Measurements from ENCODE around the gene SLC6A9.

The SLC6A9 gene

GRCh38 chr1:43960798-43961197, 70.5 kb downstream of the SLC6A9 start:
- no peak overlapping the region for H3K4me3 ChIP-seq (ENCODE audit: control insufficient read depth, low read depth, low read length)
- DNase-seq (ENCODE audit: low read depth): no peak
- TF ChIP-seq, protein P1, sequence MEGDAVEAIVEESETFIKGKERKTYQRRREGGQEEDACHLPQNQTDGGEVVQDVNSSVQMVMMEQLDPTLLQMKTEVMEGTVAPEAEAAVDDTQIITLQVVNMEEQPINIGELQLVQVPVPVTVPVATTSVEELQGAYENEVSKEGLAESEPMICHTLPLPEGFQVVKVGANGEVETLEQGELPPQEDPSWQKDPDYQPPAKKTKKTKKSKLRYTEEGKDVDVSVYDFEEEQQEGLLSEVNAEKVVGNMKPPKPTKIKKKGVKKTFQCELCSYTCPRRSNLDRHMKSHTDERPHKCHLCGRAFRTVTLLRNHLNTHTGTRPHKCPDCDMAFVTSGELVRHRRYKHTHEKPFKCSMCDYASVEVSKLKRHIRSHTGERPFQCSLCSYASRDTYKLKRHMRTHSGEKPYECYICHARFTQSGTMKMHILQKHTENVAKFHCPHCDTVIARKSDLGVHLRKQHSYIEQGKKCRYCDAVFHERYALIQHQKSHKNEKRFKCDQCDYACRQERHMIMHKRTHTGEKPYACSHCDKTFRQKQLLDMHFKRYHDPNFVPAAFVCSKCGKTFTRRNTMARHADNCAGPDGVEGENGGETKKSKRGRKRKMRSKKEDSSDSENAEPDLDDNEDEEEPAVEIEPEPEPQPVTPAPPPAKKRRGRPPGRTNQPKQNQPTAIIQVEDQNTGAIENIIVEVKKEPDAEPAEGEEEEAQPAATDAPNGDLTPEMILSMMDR (IDR thresholded peaks at IDR 0.05; ENCODE audit: control insufficient read depth, insufficient read depth, low read depth, low read length, missing control alignments): no peak

- no peak for DNase-seq (ENCODE audit: low read depth)
- H3K4me3 ChIP-seq (ENCODE audit: control insufficient read depth, low read depth, low read length): no peak overlapping the region
- TF ChIP-seq, protein P1 (IDR thresholded peaks at IDR 0.05; ENCODE audit: control insufficient read depth, insufficient read depth, low read depth, low read length, missing control alignments): no peak
These were observed 72.7 kb downstream of the SLC6A9 start for GRCh38 chr1:43958351-43959255.

- no peak for DNase-seq (ENCODE audit: low read depth)
- TF ChIP-seq, protein P1 (IDR thresholded peaks at IDR 0.05; ENCODE audit: control insufficient read depth, insufficient read depth, low read depth, low read length, missing control alignments): no peak
- H3K4me3 ChIP-seq (ENCODE audit: control insufficient read depth, low read depth, low read length): no peak overlapping the region
These were observed 73.7 kb downstream of the SLC6A9 start for GRCh38 chr1:43957407-43958040.

DNA sequence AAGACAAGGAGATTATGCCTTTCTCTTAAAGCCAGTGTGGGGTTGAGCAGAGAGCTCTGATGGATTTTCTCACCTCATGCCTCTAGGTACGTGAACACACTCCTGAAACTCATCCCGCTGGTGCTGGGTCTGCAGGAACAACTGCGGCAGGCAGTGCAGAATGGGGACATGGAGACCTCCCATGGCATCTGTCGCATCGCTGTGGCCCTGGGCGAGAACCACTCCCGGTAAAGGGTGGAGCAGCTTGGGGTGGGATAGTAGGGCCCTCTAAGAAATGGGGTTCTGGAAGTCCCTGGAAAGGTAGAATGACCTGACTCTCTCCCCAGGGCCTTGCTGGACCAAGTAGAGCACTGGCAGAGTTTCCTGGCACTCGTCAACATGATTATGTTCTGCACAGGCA, 75.0 kb downstream of the SLC6A9 start:
- TF ChIP-seq, protein P1 (IDR thresholded peaks at IDR 0.05; ENCODE audit: control insufficient read depth, insufficient read depth, low read depth, low read length, missing control alignments): no peak
- DNase-seq (ENCODE audit: low read depth): no peak
- no peak overlapping the region for H3K4me3 ChIP-seq (ENCODE audit: control insufficient read depth, low read depth, low read length)

DNA sequence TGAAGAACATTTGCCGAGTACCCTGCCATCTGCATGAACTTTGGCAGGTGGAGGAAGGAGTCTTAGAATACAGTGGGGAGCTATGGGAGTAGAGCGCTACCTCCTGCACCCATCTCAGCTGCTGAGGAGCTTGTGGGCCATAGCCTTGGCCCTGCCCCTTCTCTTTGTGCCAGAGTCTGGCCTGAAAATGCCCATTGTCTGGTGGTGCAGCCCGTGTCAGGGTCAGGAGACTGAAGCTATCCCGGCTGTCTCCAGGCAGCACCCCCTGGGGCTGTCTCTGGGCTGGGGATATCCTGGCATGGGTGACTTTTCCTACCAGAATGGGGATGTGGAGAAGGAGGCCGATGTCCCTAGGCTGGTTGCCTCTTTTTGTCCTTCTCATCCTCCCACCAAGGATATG, 77.2 kb downstream of the SLC6A9 start:
- TF ChIP-seq, protein P1 (IDR thresholded peaks at IDR 0.05; ENCODE audit: control insufficient read depth, insufficient read depth, low read depth, low read length, missing control alignments): no peak
- H3K4me3 ChIP-seq (ENCODE audit: control insufficient read depth, low read depth, low read length): no peak overlapping the region
- DNase-seq (ENCODE audit: low read depth): no peak

- no peak for DNase-seq (ENCODE audit: low read depth)
- H3K4me3 ChIP-seq (ENCODE audit: control insufficient read depth, low read depth, low read length): no peak overlapping the region
- TF ChIP-seq, protein P1 (IDR thresholded peaks at IDR 0.05; ENCODE audit: control insufficient read depth, insufficient read depth, low read depth, low read length, missing control alignments): no peak
These were observed 77.9 kb downstream of the SLC6A9 start for GRCh38 chr1:43953361-43953760.

Data from AG09309 (cell line).